Measurements from ENCODE around the gene C2CD2.

GRCh38 chr21:41914965-41915364, 38.9 kb downstream of the C2CD2 start:
- TF ChIP-seq CTCF (conservative IDR thresholded peaks at IDR 0.05; ENCODE audit: low read depth, low read length) (no peak), FOS (IDR thresholded peaks at IDR 0.05; ENCODE audit: low read depth, low read length) (no peak), MAZ (IDR thresholded peaks at IDR 0.05; ENCODE audit: borderline replicate concordance, low read depth, low read length) (no peak), POLR2A (IDR thresholded peaks at IDR 0.05; ENCODE audit: low read depth, low read length) (no peak), CEBPB (IDR thresholded peaks at IDR 0.05; ENCODE audit: low read depth, low read length) (no peak), USF2 (IDR thresholded peaks at IDR 0.05; ENCODE audit: low read depth, low read length) (no peak), MXI1 (IDR thresholded peaks at IDR 0.05; ENCODE audit: borderline replicate concordance, low read depth, low read length) (no peak)
